Left ventricle myocardium inferior (tissue), 1 donor: ENCODE results near the gene PTPRN2. TPM values are rescaled to one million over a fixed set of nuclear protein-coding genes. Genes with fewer than 3 reads are reported as not detected.
"Not testable (repeated sequence)": the region's sequence is repeated elsewhere in the genome, so short reads cannot be mapped to it uniquely, and the experiment has no call there.

Source experiments
- DNase-seq: peaks from one replicate; pipeline ENCODE4 v3.0.0-alpha.2; 2020
- H3K27ac ChIP-seq: fragments of 200-600 bp; replicated peaks from 2 replicates; pipeline ENCODE4 v1.8.0; 2021
- H3K27me3 ChIP-seq: fragments of 200-600 bp; 2 replicates; pipeline ENCODE4 v1.8.0; 2021; ENCODE audit warnings: low read depth
- H3K36me3 ChIP-seq: fragments of 200-600 bp; 2 replicates; pipeline ENCODE4 v1.8.0; 2021
- H3K4me1 ChIP-seq: fragments of 200-600 bp; 2 replicates; pipeline ENCODE4 v1.8.0; 2021
- H3K4me3 ChIP-seq: fragments of 200-600 bp; 2 replicates; pipeline ENCODE4 v1.8.0; 2021; ENCODE audit warnings: mild to moderate bottlenecking, moderate library complexity
- H3K9me3 ChIP-seq: fragments of 200-600 bp; replicated peaks from 2 replicates; pipeline ENCODE4 v1.8.0; 2021
- CTCF ChIP-seq: fragments of 200-600 bp; IDR thresholded peaks from 2 replicates; pipeline ENCODE4 v1.8.0; 2021; ENCODE audit warnings: antibody characterized with exemption, mild to moderate bottlenecking, borderline replicate concordance
- intact Hi-C: fragments of 100-400 bp; cut with micrococcal nuclease; formaldehyde crosslinking; loops from one replicate; pipeline ENCODE4 v1.11.0; 2022
- total RNA-seq: library from RNA; stranded (reverse); fragmentation: NEBNext Ultra II Directional; extraction: Animal tissue kit (Norgen Biotek cat#: 25700); gene quantifications from one replicate; pipeline ENCODE4 v1.2.1, GENCODE V29; 2021
- donor health status: DM: no; HTN: yes; CAD: no; lungs with severe emphysema.

Gene PTPRN2
- total RNA-seq, 1 donor from 2014 or later: 1.3 TPM

DNA sequence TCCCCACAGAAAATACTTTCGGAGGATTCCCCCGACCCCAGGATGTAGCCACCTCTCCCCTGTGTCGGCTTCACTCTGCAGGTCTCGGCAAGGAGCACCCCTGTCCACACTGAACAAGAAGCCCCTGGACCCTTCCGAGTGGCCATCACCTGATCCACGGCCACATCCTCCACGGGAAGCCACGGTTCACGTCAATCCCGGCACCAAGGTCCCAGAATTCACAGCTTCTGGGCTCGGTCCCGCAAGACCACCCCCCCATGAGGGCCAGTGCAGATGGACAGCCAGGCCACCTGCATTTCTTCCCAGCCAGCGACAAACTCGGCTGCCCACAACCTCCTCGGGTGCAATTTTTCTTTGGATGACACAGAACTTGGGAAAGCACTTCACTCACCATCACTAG, 199.6 kb downstream of the PTPRN2 start:
- no peak for DNase-seq
- TF ChIP-seq CTCF: no peak
- intact Hi-C loops: no loop called here

DNA sequence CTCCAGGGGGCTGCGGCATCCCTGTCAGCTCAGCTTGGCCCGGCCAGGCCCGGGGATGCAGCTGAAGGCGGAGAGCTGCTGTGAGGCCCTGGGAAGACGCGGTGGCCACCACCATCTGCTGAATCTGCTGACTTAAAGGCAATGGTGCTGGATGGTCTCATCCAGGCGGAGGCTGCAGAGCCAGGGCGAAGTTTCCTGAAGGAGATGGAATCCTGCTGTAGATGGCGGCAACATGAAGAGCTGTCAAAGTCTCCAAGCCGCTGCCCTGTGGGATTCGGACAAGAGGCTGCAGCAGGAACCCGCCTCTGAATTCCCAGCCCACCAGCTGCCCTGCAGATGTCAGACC, 200.1 kb downstream of the PTPRN2 start:
- Histone ChIP-seq H3K4me3 (no peak overlapping the region), H3K27me3 (peaks cover 91% of the 10 kb centered on the region), H3K4me1 (no peaks in the 10 kb centered on the region), H3K9me3 (no peaks in the 10 kb centered on the region), H3K36me3 (no peaks in the 10 kb centered on the region), H3K27ac (no peak overlapping the region)
- intact Hi-C loops: no loop called here
- TF ChIP-seq CTCF: no peak
- no peak for DNase-seq

More for the DNA sequence above, 199.6 kb downstream of the PTPRN2 start:
- Histone ChIP-seq H3K27me3 (peaks cover 91% of the 10 kb centered on the region), H3K27ac (no peak overlapping the region), H3K36me3 (no peaks in the 10 kb centered on the region), H3K9me3 (no peaks in the 10 kb centered on the region), H3K4me3 (no peak overlapping the region), H3K4me1 (no peaks in the 10 kb centered on the region)

DNA sequence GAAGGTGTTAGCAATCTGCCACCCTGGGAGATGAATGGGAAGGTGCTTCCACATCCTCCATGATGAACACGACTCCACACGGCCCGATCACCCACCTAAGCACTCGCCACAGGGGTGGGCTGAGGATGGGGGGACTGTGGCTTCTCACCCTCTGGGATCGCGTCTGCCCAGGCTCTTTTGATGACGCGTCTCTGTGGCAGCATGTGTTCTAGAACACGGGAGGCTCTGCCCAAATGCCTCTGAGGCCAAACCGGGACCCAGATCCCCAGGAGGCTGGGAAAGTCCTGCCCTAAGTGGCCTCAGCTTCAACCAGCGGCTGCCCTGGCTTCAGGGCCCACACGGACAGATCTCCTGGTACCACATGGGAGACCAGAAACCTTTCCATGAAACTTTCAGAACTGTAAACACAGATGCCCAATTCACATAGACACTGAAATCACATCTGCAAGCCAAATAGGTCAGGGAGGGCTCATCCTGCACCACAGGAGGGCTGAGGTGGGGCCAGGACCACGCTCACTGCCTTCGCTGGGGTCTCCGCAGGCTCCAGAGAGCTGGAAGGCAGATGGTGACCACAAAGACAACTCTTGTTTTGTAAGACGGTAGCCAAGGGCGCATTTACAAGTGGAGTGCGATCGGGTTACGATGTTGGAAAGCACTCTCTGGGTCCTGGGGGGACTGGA, 200.6 kb downstream of the PTPRN2 start:
- Histone ChIP-seq H3K9me3 (no peaks in the 10 kb centered on the region), H3K36me3 (no peaks in the 10 kb centered on the region), H3K27me3 (peaks cover 91% of the 10 kb centered on the region), H3K4me1 (no peaks in the 10 kb centered on the region), H3K4me3 (no peak overlapping the region), H3K27ac (no peak overlapping the region)
- intact Hi-C loops: no loop called here
- DNase-seq: no peak
- TF ChIP-seq CTCF: no peak

GRCh38 chr7:158386355-158386618, 201.3 kb downstream of the PTPRN2 start:
- no peak overlapping the region for H3K27ac ChIP-seq
- peaks cover 88% of the 10 kb centered on the region for H3K27me3 ChIP-seq
- no peak for DNase-seq
- H3K36me3 ChIP-seq: no peaks in the 10 kb centered on the region
- intact Hi-C loops: no loop called here
- no peaks in the 10 kb centered on the region for H3K4me1 ChIP-seq
- TF ChIP-seq CTCF: no peak
- H3K4me3 ChIP-seq: no peak overlapping the region
- H3K9me3 ChIP-seq: no peaks in the 10 kb centered on the region

DNA sequence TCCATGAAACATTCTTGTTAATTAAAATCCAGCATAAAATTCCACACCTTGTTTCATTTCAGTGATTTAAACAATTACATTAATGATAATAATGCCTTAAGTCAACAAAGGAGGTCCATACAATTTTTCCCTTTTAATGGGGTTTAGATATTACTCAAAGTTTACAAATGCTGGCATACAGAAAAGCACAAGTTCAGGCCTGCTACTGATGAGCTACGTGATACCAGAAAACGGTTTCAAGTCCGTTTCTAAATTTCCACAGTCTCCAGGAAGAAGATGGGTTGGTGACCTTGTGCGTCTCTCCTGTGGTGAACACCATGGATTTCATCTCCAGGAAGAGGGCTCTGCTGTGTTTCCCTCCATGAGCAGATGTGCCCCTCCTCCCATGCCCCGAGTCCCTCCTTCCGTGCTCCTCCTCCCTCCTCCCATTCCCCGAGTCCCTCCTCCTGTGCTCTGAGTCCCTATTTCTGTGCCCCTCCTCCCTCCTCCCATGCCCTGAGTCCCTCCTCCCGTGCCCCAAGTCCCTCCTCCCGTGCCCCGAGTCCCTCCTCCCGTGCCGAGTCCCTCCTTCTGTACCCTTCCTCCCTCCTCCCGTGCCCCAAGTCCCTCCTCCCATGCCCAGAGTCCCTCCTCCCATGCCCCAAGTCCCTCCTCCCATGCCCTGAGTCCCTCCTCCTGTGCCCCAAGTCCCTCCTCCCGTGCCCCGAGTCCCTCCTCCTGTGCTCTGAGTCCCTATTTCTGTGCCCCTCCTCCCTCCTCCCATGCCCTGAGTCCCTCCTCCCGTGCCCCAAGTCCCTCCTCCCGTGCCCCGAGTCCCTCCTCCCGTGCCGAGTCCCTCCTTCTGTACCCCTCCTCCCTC, 201.9 kb downstream of the PTPRN2 start:
- peaks cover 83% of the 10 kb centered on the region for H3K27me3 ChIP-seq
- H3K27ac ChIP-seq, intact Hi-C loops, H3K36me3 ChIP-seq, H3K9me3 ChIP-seq, H3K4me1 ChIP-seq, H3K4me3 ChIP-seq, DNase-seq: not testable (repeated sequence)

DNA sequence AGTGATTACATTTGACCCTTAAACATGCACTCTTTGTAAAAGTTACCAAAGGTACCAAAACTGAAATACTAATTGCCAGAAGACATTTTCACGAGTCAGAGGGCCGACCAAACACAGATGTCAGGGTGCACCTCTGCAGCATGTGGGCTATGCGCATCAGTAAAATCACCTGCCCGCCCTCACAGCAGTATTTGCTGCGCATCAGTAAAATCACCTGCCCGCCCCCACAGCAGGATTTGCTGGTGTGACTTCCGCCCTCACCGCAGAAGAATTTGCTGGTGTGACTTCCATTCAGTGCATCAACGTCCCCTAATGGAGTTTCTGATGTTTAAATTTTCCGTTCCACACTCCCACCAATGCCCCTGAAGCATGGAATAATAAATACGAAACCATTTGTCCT, 202.9 kb downstream of the PTPRN2 start:
- no peaks in the 10 kb centered on the region for H3K4me1 ChIP-seq
- no peaks in the 10 kb centered on the region for H3K9me3 ChIP-seq
- TF ChIP-seq CTCF: no peak
- intact Hi-C loops: no loop called here
- DNase-seq: no peak
- H3K27ac ChIP-seq: no peak overlapping the region
- H3K4me3 ChIP-seq: no peak overlapping the region
- H3K27me3 ChIP-seq: peaks cover 83% of the 10 kb centered on the region
- no peaks in the 10 kb centered on the region for H3K36me3 ChIP-seq
